Left renal cortex interstitium (tissue), 4 donors: ENCODE data around the gene SLC1A4. TPM values are rescaled to one million over a fixed set of nuclear protein-coding genes. Genes with fewer than 3 reads are reported as not detected.
"Not testable (repeated sequence)": the region's sequence is repeated elsewhere in the genome, so short reads cannot be mapped to it uniquely, and the experiment has no call there.

Experiments used
- DNase-seq, 4 donors: peaks; one replicate each; pipeline ENCODE4 v3.0.0-alpha.2; 2013; ENCODE audit warnings: low read depth in 4 of 4, low spot score in 2 of 4, missing footprints in 1 of 4
- polyA plus RNA-seq, 4 donors: library from polyadenylated mRNA; unstranded; fragments of 120-200 nt; gene quantifications; one replicate each; pipeline ENCODE4 v1.2.1, GENCODE V29; 2013; ENCODE audit not compliant: insufficient read length in 4 of 4

The SLC1A4 gene
- polyA plus RNA-seq, 4 donors: 6.4 to 9.2 (median 7.9) TPM

DNA sequence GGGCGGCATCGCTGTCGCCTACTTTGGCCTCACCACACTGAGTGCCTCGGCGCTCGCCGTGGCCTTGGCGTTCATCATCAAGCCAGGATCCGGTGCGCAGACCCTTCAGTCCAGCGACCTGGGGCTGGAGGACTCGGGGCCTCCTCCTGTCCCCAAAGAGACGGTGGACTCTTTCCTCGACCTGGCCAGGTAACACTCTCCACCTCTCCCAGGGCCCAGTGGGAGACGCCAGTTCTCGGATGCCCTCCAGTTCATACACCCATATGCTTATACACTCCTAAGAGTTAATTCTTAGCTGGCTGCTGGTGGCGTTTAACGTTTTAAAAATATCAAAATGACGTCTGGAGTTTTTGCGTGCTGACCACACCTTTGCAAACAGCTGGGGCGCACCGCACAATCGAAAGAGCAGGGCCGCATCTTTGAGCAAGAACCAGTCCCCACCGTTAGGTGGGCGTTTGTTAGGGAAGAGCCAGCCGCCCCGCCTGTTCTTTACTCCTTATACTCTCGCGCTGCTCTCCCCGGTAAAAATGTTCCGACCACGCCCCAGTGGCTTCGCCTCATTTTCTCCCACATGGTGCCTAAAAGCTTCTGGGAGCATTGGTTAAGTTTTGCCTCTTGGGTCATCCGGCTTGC is 899 bp downstream of the SLC1A4 start:
- no peak for DNase-seq

- no peak for DNase-seq
Observed at GRCh38 chr2:64990876-64991275, 1.7 kb downstream of the SLC1A4 start.

DNA sequence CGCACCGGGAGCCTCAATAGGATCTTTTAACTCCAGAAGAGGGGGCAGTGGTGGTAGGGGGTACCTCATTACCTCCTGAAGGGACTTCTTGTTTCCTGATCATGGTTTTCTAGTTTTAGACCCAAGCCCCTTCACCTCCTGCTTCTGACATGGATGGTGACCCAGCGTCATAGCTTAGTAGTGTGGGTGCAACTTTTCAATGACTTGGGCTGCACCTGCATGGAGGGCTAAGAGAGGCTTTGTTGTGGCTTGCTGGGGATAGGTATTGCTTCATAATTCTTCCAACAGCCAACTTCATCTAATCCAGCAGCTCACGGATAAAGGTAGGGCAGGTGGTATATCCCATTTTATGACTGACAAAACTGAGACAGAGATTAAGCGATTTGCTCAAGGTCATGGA is 3.0 kb downstream of the SLC1A4 start:
- no peak for DNase-seq

DNA sequence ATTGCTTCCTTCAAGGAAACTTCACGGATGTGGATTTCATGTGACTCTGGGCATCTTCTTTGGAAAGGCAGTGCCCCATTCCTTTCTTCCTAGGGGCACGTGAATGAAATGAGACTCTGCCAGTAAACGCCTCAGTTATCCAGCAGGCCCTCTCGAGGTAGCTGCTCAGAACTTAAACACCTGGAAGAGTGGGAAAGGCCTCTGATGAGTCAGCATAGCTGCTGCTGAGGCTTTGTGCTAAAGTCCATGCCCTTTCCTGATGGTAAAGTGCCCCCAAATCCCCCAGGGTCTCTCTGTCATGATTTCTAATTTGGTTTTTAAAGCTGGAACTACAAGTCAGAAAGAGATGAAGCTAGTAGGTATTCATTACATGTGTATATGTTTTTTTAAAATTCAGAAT is 3.8 kb downstream of the SLC1A4 start:
- no peak for DNase-seq

GRCh38 chr2:64995041-64995440 is 5.8 kb downstream of the SLC1A4 start:
- DNase-seq: no peak

DNA sequence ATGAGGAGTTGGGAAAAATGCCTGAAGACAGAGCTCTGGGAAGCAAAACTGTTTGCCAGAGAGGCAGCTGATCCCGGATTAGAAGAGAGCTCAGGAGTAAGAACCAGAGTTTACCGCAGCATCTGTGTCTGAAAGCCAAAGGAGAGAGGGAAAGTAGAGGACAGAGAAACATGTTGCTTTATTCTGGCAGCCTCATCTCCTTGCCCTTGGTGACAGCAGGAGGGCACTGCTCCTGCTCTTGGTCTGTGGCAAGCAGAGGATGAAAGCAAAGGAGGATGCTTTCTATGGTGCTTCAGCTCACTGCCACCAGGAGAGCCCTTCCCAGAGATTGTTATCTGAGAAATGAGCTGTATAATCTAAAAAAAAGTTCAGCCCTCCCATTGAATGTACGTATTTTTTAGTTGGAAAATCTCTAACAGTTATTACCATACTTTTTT is 7.7 kb downstream of the SLC1A4 start:
- DNase-seq: no peak

DNA sequence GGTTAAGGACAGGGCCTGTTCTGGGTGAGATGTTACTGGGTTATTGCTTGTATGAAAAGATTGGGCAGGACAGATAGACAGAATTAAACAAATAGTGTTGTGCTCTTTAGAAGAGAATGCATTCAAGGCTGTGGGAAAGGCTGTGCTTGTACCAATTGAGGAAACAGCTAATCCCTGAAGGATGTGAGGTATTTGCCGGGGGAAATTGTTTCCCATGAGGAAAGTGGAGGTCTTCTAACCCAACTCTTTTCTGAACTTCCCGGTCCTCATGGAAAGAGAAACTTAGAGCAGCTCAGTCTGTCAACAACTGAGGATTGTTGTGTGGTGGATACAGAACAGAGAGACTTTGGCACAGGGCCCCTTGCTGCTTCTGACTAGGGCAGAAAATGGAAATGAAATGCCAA is 9.5 kb downstream of the SLC1A4 start:
- DNase-seq: no peak

- no peak for DNase-seq
Observed at GRCh38 chr2:64999754-65000153, 10.6 kb downstream of the SLC1A4 start.

DNA sequence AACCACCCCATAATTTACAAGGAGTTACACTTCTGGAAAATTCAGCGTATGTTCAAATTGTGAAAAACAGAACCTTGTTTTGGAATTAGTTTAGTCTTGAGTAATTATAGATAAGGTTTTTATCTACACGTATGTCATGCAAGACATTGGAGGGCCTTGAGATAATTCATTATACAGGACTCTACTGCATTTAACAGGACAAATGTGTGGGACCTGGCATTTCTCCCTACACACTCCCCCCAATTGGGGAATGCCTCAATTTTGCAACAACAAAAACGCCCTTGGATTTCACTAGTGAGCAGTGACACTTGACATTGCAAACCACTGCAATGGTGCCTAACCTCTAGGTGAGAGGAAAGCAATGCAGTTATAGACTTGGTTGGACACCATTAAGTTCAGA is 11.4 kb downstream of the SLC1A4 start:
- no peak for DNase-seq

- no peak for DNase-seq
Observed at GRCh38 chr2:65003037-65003436, 13.8 kb downstream of the SLC1A4 start.

DNA sequence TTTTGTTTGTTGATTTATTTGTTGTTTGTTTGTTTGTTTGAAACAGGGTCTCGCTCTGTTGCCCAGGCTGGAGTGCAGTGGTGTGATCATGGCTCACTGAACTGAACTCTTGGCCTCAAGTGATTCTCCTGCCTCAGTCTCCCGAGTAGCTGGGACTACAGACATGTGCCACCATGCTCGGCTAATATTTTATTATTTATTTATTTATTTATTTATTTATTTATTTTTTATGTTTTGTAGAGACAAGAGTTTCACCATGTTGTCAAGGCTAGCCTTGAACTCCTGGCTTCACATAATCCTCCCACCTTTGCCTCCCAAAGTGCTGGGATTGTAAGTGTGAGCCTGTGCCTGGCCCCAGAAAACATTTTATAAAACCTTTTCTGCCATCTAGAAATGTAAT is 15.0 kb downstream of the SLC1A4 start:
- DNase-seq: not testable (repeated sequence)

DNA sequence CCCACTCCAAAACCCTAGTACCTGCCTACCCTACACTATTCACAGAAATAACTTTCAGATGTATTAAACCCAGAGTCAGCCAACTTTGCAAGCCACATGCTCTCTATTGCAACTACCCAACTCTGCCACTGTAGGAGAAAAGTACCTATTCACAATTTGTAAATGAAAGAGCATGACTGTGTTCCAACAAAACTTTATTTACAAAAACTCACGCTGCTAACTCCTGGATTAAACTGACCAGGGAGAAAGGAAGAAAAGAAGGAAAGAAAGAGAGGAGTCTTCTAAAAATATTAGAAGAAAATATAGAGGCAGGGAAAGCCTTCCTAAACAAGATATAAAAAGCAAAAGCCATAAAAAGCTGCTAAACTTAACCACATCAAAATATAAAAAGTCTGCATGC is 24.6 kb downstream of the SLC1A4 start:
- DNase-seq: no peak

GRCh38 chr2:65015731-65016130 is 26.5 kb downstream of the SLC1A4 start:
- DNase-seq: no peak

DNA sequence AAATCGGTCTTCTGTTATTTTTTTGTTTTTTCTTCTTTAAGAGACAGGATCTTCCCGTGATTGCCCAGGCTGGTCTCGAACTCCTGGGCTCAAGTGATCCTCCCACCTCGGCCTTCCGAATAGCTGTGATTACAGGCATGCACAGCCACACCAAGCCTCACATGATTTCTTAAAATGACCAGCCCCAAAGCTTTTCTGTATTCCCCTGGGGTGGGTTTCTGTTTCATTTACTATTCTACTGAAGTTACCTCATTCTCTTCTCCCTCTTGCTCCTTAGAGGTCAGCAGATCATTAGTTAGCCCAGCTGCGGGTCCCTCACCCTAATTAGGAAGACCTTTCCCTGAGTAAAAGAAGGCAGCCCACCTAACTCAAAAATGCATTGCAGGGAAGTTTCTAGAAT is 27.6 kb downstream of the SLC1A4 start:
- no peak for DNase-seq

DNA sequence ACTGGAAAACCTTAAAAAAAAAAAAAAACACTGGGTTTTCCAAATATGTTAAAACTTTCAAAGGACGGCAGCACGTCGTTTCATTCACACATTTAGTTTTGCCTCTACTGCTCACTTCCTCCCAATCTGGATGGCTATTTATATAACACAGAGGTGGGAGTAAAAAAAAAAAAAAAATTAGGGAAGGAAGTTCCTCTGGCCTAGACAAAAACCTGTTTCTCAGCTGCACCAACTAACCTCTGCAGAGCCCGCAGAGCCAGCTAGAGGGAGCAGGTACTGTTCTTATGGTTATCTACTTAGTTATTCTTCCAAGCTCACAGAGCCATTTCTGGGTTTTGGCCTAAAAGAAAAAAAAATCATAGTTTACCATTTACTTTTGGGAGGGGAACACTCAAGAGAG is 28.1 kb downstream of the SLC1A4 start:
- no peak for DNase-seq

- DNase-seq: no peak
Observed at GRCh38 chr2:65018141-65018582, 29.0 kb downstream of the SLC1A4 start.

DNA sequence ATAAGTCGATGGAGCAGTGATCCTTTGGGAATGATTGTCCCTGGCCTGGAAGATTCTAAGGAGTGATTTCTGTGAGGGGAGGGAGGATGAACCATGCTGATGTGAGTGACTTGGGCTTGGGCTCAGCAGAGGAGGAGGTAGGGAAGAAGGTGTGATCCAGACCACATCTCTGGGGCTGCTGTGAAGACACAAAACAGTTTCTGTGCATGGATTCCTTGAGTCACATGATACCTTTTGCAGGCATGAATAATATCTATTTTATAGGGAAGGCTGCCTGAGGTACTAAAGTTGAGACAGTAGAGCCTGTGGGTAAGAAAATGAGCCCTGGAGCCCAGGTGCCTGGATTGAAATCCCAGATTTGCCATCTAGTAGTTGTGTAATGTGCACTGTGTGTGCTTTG is 29.8 kb downstream of the SLC1A4 start:
- DNase-seq: no peak

DNA sequence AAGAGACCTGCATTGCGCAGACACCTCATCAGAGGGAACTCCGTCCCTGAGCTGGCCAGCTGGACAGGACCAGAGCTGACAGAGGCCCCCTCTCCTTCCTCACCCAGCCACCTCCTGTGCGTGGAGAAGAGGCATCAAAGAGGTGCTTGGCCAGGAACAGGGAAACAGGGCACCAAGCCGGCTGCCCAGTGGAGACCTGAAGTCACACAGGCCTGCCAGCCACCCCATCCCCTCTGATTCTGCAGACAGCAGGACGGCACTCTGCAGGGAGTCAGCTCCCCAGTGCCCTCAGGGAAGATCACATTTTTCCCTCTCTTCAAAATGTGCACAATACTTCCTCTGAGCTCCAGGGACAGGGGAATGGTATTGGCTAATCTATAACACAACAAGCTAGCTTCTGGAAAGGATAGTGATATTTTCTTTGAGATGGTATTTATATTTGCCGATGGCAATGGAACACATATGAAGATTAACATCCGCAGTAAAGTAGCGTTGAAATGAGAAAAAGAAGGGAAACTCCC is 30.5 kb downstream of the SLC1A4 start:
- DNase-seq: no peak

DNA sequence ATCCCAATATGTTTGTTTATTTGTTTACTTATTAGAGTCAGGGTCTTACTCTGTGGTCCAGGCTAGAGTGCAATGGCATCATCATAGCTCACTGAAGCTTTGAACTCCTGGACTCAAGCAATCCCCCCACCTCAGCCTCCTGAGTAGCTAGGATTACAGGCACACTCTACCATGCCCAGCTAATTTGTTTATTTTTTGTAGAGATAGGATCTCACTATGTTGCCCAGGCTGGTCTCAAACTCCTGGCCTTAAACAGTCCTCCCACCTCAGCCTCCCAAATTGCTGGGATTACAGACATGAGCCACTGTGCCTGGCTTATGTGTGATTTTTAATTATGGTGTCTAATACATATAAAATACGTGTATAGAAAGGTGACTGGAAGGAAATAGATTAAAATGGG is 31.1 kb downstream of the SLC1A4 start:
- DNase-seq: not testable (repeated sequence)

DNA sequence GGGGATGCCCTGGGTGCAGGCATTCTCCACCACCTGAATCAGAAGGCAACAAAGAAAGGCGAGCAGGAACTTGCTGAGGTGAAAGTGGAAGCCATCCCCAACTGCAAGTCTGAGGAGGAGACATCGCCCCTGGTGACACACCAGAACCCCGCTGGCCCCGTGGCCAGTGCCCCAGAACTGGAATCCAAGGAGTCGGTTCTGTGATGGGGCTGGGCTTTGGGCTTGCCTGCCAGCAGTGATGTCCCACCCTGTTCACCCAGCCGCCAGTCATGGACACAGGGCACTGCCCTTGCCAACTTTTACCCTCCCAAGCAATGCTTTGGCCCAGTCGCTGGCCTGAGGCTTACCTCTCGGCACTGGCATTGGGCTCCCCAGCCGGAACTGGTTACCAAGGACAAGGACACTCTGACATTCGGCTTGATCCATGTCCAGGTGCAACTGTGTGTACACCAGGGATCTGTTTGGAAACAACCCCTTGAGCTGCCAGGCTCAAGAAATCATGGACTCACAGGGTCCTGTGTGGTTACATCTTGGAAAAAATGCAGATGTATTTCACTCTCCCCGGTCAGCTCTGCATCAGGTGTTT is 31.8 kb downstream of the SLC1A4 start:
- no peak for DNase-seq

DNA sequence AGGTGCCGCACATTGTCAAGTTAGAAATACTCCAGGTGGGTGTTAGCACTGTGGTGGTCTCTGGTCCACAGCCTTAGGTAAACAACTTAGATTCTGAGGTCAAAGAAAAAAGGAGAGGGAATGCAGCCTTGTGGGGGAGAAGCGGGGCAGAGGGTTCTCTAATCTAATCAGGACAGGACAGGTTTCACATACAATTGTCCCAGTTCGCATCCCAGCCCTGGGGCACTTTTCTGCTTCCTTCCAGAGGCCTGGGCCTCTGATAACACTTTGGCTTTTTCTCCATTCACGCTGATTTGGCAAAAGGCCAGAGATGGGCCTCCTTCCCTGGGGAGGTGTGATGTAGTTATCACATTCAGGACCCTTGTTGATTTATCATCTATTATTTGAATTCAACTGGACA is 32.5 kb downstream of the SLC1A4 start:
- DNase-seq: no peak

GRCh38 chr2:65022189-65022588 is 33.0 kb downstream of the SLC1A4 start:
- no peak for DNase-seq
